Upper lobe of left lung (tissue), 4 donors: ENCODE data around the gene ELOVL3.

Experiments
- CTCF ChIP-seq, 6 experiments: fragments of 450-650 bp in 4 of 6; fragments of 200-600 bp in 2 of 6; sonication (generic) in 2 of 6; IDR thresholded peaks; one replicate each; pipeline ENCODE4 v1.5.1; 2016 to 2019; ENCODE audit warnings: antibody characterized with exemption in 6 of 6
- EP300 ChIP-seq, 4 donors: sonication (generic); formaldehyde crosslinking; IDR thresholded peaks; one replicate each; pipeline ENCODE4 v1.5.1; 2017; ENCODE audit warnings: antibody characterized with exemption in 4 of 4, control low read depth in 2 of 4
- POLR2A ChIP-seq, 4 donors: fragments of 450-650 bp; IDR thresholded peaks; one replicate each; pipeline ENCODE4 v1.5.1; 2016 to 2017; ENCODE audit warnings: antibody characterized with exemption in 4 of 4, mild to moderate bottlenecking in 2 of 4
- POLR2AphosphoS5 ChIP-seq, 2 donors: sonication (generic); formaldehyde crosslinking; IDR thresholded peaks; one replicate each; pipeline ENCODE4 v1.5.1; 2017; ENCODE audit warnings: antibody characterized with exemption in 2 of 2

GRCh38 chr10:102184606-102185005, 41.5 kb upstream of the ELOVL3 start:
- TF ChIP-seq CTCF (IDR thresholded peaks at IDR 0.05), result no peak
- TF ChIP-seq EP300 (IDR thresholded peaks at IDR 0.05), result no peak
- TF ChIP-seq POLR2A (IDR thresholded peaks at IDR 0.05), result no peak
- no peak for TF ChIP-seq POLR2AphosphoS5 (IDR thresholded peaks at IDR 0.05)
